Tibial nerve (tissue), 3 donors: ENCODE measurements around the gene SLC7A1.

Experiments used
- CTCF ChIP-seq, 5 experiments: fragments of 200-600 bp in 3 of 5; fragments of 450-650 bp in 2 of 5; sonication (generic) in 3 of 5; IDR thresholded peaks; one replicate each; pipeline ENCODE4 v1.5.1; 2016 to 2019; ENCODE audit warnings: antibody characterized with exemption in 5 of 5, mild to moderate bottlenecking in 3 of 5, moderate library complexity in 2 of 5
- POLR2A ChIP-seq, 2 donors: fragments of 450-650 bp; IDR thresholded peaks; one replicate each; pipeline ENCODE4 v1.6.1; 2017; ENCODE audit warnings: antibody characterized with exemption in 2 of 2, mild to moderate bottlenecking in 2 of 2, moderate library complexity in 2 of 2

GRCh38 chr13:29482504-29482903 lies 113.0 kb downstream of the SLC7A1 start:
- TF ChIP-seq POLR2A (IDR thresholded peaks at IDR 0.05), result no peak
- no peak for TF ChIP-seq CTCF (IDR thresholded peaks at IDR 0.05)
